Measurements from ENCODE around the gene NRN1L.
A peak's percentile ranks its signal among the peaks of the same experiment; 100 is the strongest.
"Not testable (repeated sequence)": the region's sequence is repeated elsewhere in the genome, so short reads cannot be mapped to it uniquely, and the experiment has no call there.

NRN1L gene

GRCh38 chr16:67884684-67885083, at the start of gene NRN1L:
Gene NRN1L (plus strand): TSS chr16:67884885. CDS start chr16:67884904, 19 bp downstream.
- no peak for DNase-seq

- not testable (repeated sequence) for DNase-seq
Measured at GRCh38 chr16:67837190-67837589, 47.5 kb upstream of the NRN1L start.

- DNase-seq = no peak
Measured at GRCh38 chr16:67837811-67838210, 46.9 kb upstream of the NRN1L start.

- DNase-seq = no peak
Measured at GRCh38 chr16:67841198-67841815, 43.4 kb upstream of the NRN1L start.

- DNase-seq = peak; percentile 98
Measured at GRCh38 chr16:67841816-67842508, 42.7 kb upstream of the NRN1L start, which contains the start of gene THAP11. Gene THAP11 (plus strand): TSS chr16:67842320. CDS start chr16:67842555, 235 bp downstream.

GRCh38 chr16:67842509-67843342, 42.0 kb upstream of the NRN1L start:
- DNase-seq = peak; percentile 69

- no peak for DNase-seq
Measured at GRCh38 chr16:67843343-67843765, 41.3 kb upstream of the NRN1L start.

- DNase-seq = no peak
Measured at GRCh38 chr16:67844497-67844896, 40.2 kb upstream of the NRN1L start.

- no peak for DNase-seq
Measured at GRCh38 chr16:67845291-67846062, 39.2 kb upstream of the NRN1L start.

GRCh38 chr16:67846063-67846319, 38.7 kb upstream of the NRN1L start:
- no peak for DNase-seq

- peak; percentile 98 for DNase-seq
Measured at GRCh38 chr16:67846320-67847063, 38.2 kb upstream of the NRN1L start, which contains the start of gene NUTF2. Gene NUTF2 (plus strand): TSS chr16:67846933. CDS start chr16:67865131, 18,198 bp downstream.

GRCh38 chr16:67847064-67847861, 37.4 kb upstream of the NRN1L start, which contains the start of gene CENPT:
Gene CENPT (minus strand): TSS chr16:67847693. CDS start chr16:67833859, 13,834 bp downstream.
- peak; percentile 24 for DNase-seq

GRCh38 chr16:67848118-67848517, 36.6 kb upstream of the NRN1L start:
- no peak for DNase-seq

GRCh38 chr16:67853670-67854069, 31.0 kb upstream of the NRN1L start:
- DNase-seq = no peak

- DNase-seq = no peak
Measured at GRCh38 chr16:67855789-67856188, 28.9 kb upstream of the NRN1L start.

GRCh38 chr16:67856927-67857546, 27.6 kb upstream of the NRN1L start:
- no peak for DNase-seq

- DNase-seq = peak; percentile 50
Measured at GRCh38 chr16:67857547-67858233, 27.0 kb upstream of the NRN1L start.

- no peak for DNase-seq
Measured at GRCh38 chr16:67858500-67858899, 26.2 kb upstream of the NRN1L start.

- no peak for DNase-seq
Measured at GRCh38 chr16:67860589-67861398, 23.9 kb upstream of the NRN1L start.

All from activated CD4-positive, alpha-beta T cell treated with anti-CD3 and anti-CD28 coated beads, Interleukin-2, Interleukin-6, amounts not matched to agents 100 ng/mL and 50 ng/mL, durations not matched to agents 16 hours and 8 hours (primary cell).